H7 (cell line): ENCODE measurements around the gene ATP4B. TPM values are rescaled to one million over a fixed set of nuclear protein-coding genes. Genes with fewer than 3 reads are reported as not detected.

Experiments used
- DNase-seq: peaks from one replicate; pipeline ENCODE4 v3.0.0; 2012
- H3K27me3 ChIP-seq: 2 replicates; pipeline ENCODE4 v1.6.0; 2011; ENCODE audit warnings: mild to moderate bottlenecking, low read length; ENCODE audit not compliant: control insufficient read depth, insufficient read depth
- H3K36me3 ChIP-seq: replicated peaks from 2 replicates; pipeline ENCODE4 v1.5.1; 2011; ENCODE audit warnings: low read length; ENCODE audit not compliant: control insufficient read depth, insufficient read depth
- H3K4me3 ChIP-seq: 2 replicates; pipeline ENCODE4 v1.5.1; 2011; ENCODE audit warnings: low read depth, mild to moderate bottlenecking, control low read depth, low read length, moderate library complexity; ENCODE audit not compliant: insufficient read depth
- total RNA-seq: library from RNA; depleted of rRNA; stranded (reverse); fragments of >200 nt; shearing (Covaris generic); gene quantifications from 2 replicates; pipeline ENCODE4 v1.2.3, GENCODE V29; 2014; rRNA removed

ATP4B gene
- total RNA-seq = 0.48 TPM in 1 of 2 replicates, not detected in the other

- no peaks in the 10 kb centered on the region for H3K36me3 ChIP-seq
- peak; percentile 60 for DNase-seq
- H3K27me3 ChIP-seq = no peaks in the 10 kb centered on the region
- no peak within 1 kb of the TSS for H3K4me3 ChIP-seq
Measured at GRCh38 chr13:113657851-113658741, at the start of gene ATP4B. ATP4B (minus strand) TSS chr13:113658198; CDS start chr13:113658144, 54 bp downstream.

GRCh38 chr13:113672002-113672651, 14.1 kb upstream of the ATP4B start:
- peak; percentile 16 for DNase-seq
- H3K36me3 ChIP-seq = no peaks in the 10 kb centered on the region
- no peaks in the 10 kb centered on the region for H3K27me3 ChIP-seq
- no peak overlapping the region for H3K4me3 ChIP-seq

GRCh38 chr13:113671066-113672001, 13.3 kb upstream of the ATP4B start:
- Histone ChIP-seq H3K36me3 (no peaks in the 10 kb centered on the region), H3K27me3 (no peaks in the 10 kb centered on the region), H3K4me3 (no peak overlapping the region)
- DNase-seq = peak; percentile 46

- DNase-seq = peak; percentile 42
- Histone ChIP-seq H3K36me3 (no peaks in the 10 kb centered on the region), H3K4me3 (no peak overlapping the region), H3K27me3 (no peaks in the 10 kb centered on the region)
Measured at GRCh38 chr13:113670541-113670940, 12.5 kb upstream of the ATP4B start.

- no peaks in the 10 kb centered on the region for H3K36me3 ChIP-seq
- no peak overlapping the region for H3K4me3 ChIP-seq
- no peaks in the 10 kb centered on the region for H3K27me3 ChIP-seq
- peak; percentile 50 for DNase-seq
Measured at GRCh38 chr13:113669755-113670341, 11.8 kb upstream of the ATP4B start.

GRCh38 chr13:113669231-113669754, 11.3 kb upstream of the ATP4B start:
- no peaks in the 10 kb centered on the region for H3K36me3 ChIP-seq
- no peaks in the 10 kb centered on the region for H3K27me3 ChIP-seq
- peak; percentile 31 for DNase-seq
- no peak overlapping the region for H3K4me3 ChIP-seq

GRCh38 chr13:113668491-113668971, 10.5 kb upstream of the ATP4B start:
- Histone ChIP-seq H3K4me3 (no peak overlapping the region), H3K36me3 (no peaks in the 10 kb centered on the region), H3K27me3 (no peaks in the 10 kb centered on the region)
- peak; percentile 35 for DNase-seq

GRCh38 chr13:113667771-113668490, 9.9 kb upstream of the ATP4B start:
- DNase-seq = peak; percentile 48

GRCh38 chr13:113666951-113667701, 9.1 kb upstream of the ATP4B start, which contains the start of gene GRK1:
GRK1 (plus strand) TSS chr13:113667219; CDS start chr13:113667387, 168 bp downstream.
- H3K4me3 ChIP-seq = no peak within 1 kb of the TSS
- peak; percentile 54 for DNase-seq
- no peaks in the 10 kb centered on the region for H3K36me3 ChIP-seq
- no peaks in the 10 kb centered on the region for H3K27me3 ChIP-seq

More at GRCh38 chr13:113667771-113668490, 9.9 kb upstream of the ATP4B start:
- Histone ChIP-seq H3K4me3 (no peak overlapping the region), H3K36me3 (no peaks in the 10 kb centered on the region), H3K27me3 (no peaks in the 10 kb centered on the region)

GRCh38 chr13:113666329-113666670, 8.3 kb upstream of the ATP4B start:
- H3K4me3 ChIP-seq = no peak overlapping the region
- H3K27me3 ChIP-seq = no peaks in the 10 kb centered on the region
- peak; percentile 17 for DNase-seq
- no peaks in the 10 kb centered on the region for H3K36me3 ChIP-seq

- H3K27me3 ChIP-seq = no peaks in the 10 kb centered on the region
- DNase-seq = no peak
- H3K4me3 ChIP-seq = no peak overlapping the region
- H3K36me3 ChIP-seq = no peaks in the 10 kb centered on the region
Measured at GRCh38 chr13:113665597-113666328, 7.8 kb upstream of the ATP4B start.
